Measurements from ENCODE around the gene CDH2.

- TF ChIP-seq CTCF (conservative IDR thresholded peaks at IDR 0.05 in 1 of 2, IDR thresholded peaks at IDR 0.05 in 1 of 2; ENCODE audit: low read depth in 1 of 2, low read length in 2 of 2), result no peak
- TF ChIP-seq EZH2 (IDR thresholded peaks at IDR 0.05; ENCODE audit: low read length, missing control alignments), result no peak
Observed at GRCh38 chr18:28015671-28016070, 161.3 kb downstream of the CDH2 start.
